ENCODE measurements around the gene ZNF408. TPM values are rescaled to one million over a fixed set of nuclear protein-coding genes. Genes with fewer than 3 reads are reported as not detected.

Gene ZNF408
- total and polyA plus RNA-seq, 2 experiments from 2014 or later: 6.1 to 17.2 TPM

- Histone ChIP-seq H3K36me3 (ENCODE audit: insufficient read depth) (no peaks in the 10 kb centered on the region), H3K4me1 (ENCODE audit: insufficient read depth) (peaks cover 6% of the 10 kb centered on the region), H3K4me3 (no peak overlapping the region), H3K9me2 (ENCODE audit: insufficient read depth) (no peaks in the 10 kb centered on the region), H3F3A (replicated peaks; ENCODE audit: low read depth) (peaks cover 2% of the 10 kb centered on the region; the same call in 1 of the 2 replicates), H3K27me3 (ENCODE audit: insufficient read depth) (no peaks in the 10 kb centered on the region), H2AFZ (no peak overlapping the region), H3K27ac (ENCODE audit: low read depth) (no peak overlapping the region), H4K20me1 (replicated peaks; ENCODE audit: insufficient read depth) (no peaks in the 10 kb centered on the region), H3K4me2 (no peak overlapping the region), H3K79me2 (replicated peaks; ENCODE audit: insufficient read depth) (no peaks in the 10 kb centered on the region)
- Mint-ChIP-seq H3K4me3 (no peak overlapping the region), H3K27me3 (ENCODE audit: insufficient read depth, low read depth, poor library complexity) (peaks cover 6% of the 10 kb centered on the region), H3K36me3 (ENCODE audit: low read depth) (peaks cover 3% of the 10 kb centered on the region), H3K4me1 (peaks cover 7% of the 10 kb centered on the region; the same call in 2 of the 3 replicates), H3K9me3 (no peaks in the 10 kb centered on the region), H3K27ac (no peak overlapping the region)
- TF ChIP-seq CREB1 (CRISPR knock-in tag; IDR thresholded peaks at IDR 0.05; ENCODE audit: low read depth) (no peak), REST (IDR thresholded peaks at IDR 0.05; ENCODE audit: unreplicated experiment) (no peak), ZNF462 (CRISPR knock-in tag; IDR thresholded peaks at IDR 0.05) (no peak), CTCF (conservative IDR thresholded peaks at IDR 0.05; ENCODE audit: low read depth in 2 of 2) (no peak), EZH2phosphoT487 (IDR thresholded peaks at IDR 0.05; ENCODE audit: unreplicated experiment) (no peak), ZNF331 (CRISPR knock-in tag; IDR thresholded peaks at IDR 0.05; ENCODE audit: low read depth) (no peak), JUNB (IDR thresholded peaks at IDR 0.05; ENCODE audit: unreplicated experiment) (no peak)
- ATAC-seq (no peak), DNase-seq (ENCODE audit: low spot score) (no peak)
Measured at GRCh38 chr11:46680164-46680760, 20.6 kb upstream of the ZNF408 start.

Measured in GM23338 (cell line).